Activated CD8-positive, alpha-beta memory T cell treated with anti-CD3 and anti-CD28 coated beads, Interleukin-2, amount 50 U/mL, for 24 hours (primary cell): ENCODE data around the gene SYT7.

Experiments
- DNase-seq: peaks from one replicate; pipeline ENCODE4 v3.0.0-alpha.2; 2020; ENCODE audit errors: extremely low read depth

Gene SYT7

GRCh38 chr11:61585115-61585514 lies 4.2 kb upstream of the SYT7 start:
- DNase-seq = no peak

- no peak for DNase-seq
Observed at GRCh38 chr11:61581931-61582330, 1.1 kb upstream of the SYT7 start.

GRCh38 chr11:61580271-61580888 lies 496 bp downstream of the SYT7 start:
- no peak for DNase-seq

GRCh38 chr11:61579676-61580270 lies 1.1 kb downstream of the SYT7 start:
- no peak for DNase-seq

GRCh38 chr11:61578819-61579675 lies 1.8 kb downstream of the SYT7 start:
- no peak for DNase-seq

GRCh38 chr11:61577383-61578118 lies 3.3 kb downstream of the SYT7 start:
- DNase-seq = no peak

- DNase-seq = no peak
Observed at GRCh38 chr11:61575886-61576861, 4.7 kb downstream of the SYT7 start.

GRCh38 chr11:61574611-61575010 lies 6.3 kb downstream of the SYT7 start:
- DNase-seq = no peak

GRCh38 chr11:61572913-61573312 lies 8.0 kb downstream of the SYT7 start:
- no peak for DNase-seq

- DNase-seq = no peak
Observed at GRCh38 chr11:61571869-61572268, 9.0 kb downstream of the SYT7 start.

- no peak for DNase-seq
Observed at GRCh38 chr11:61571337-61571736, 9.5 kb downstream of the SYT7 start.

GRCh38 chr11:61569701-61570100 lies 11.2 kb downstream of the SYT7 start:
- DNase-seq = no peak

GRCh38 chr11:61569018-61569417 lies 11.9 kb downstream of the SYT7 start:
- DNase-seq = no peak

GRCh38 chr11:61567286-61568061 lies 13.4 kb downstream of the SYT7 start:
- peak; percentile 40 for DNase-seq

GRCh38 chr11:61564936-61565696 lies 15.8 kb downstream of the SYT7 start:
- no peak for DNase-seq

- DNase-seq = no peak
Observed at GRCh38 chr11:61560751-61561150, 20.1 kb downstream of the SYT7 start.

- DNase-seq = no peak
Observed at GRCh38 chr11:61556621-61557020, 24.3 kb downstream of the SYT7 start.

GRCh38 chr11:61555978-61556377 lies 24.9 kb downstream of the SYT7 start:
- no peak for DNase-seq
